Body of pancreas (tissue), 4 donors: ENCODE results near the gene CXCR4.

Source experiments
- CTCF ChIP-seq, 7 experiments: fragments of 450-650 bp in 4 of 7; fragments of 200-600 bp in 3 of 7; sonication (generic) in 3 of 7; IDR thresholded peaks; one replicate each; pipeline ENCODE4 v1.5.1; 2016 to 2019; ENCODE audit warnings: antibody characterized with exemption in 7 of 7
- POLR2A ChIP-seq, 3 donors: fragments of 450-650 bp; IDR thresholded peaks; one replicate each; pipeline ENCODE4 v1.6.1; 2016; ENCODE audit warnings: antibody characterized with exemption in 3 of 3, mild to moderate bottlenecking in 2 of 3

- TF ChIP-seq CTCF (IDR thresholded peaks at IDR 0.05) (no peak), POLR2A (IDR thresholded peaks at IDR 0.05) (no peak)
Observed at GRCh38 chr2:136124805-136125204, 6.9 kb upstream of the CXCR4 start.
